IMR-90 (cell line): Measurements from ENCODE around the gene IL1A. TPM values are rescaled to one million over a fixed set of nuclear protein-coding genes. Genes with fewer than 3 reads are reported as not detected.

Experiments used
- ATAC-seq: fragments of 200-7000 bp; cut with Tn5 transposase; 2 replicates; pipeline ENCODE4 v1.9.1; 2020; ENCODE audit warnings: low read depth, mild to moderate bottlenecking, moderate library complexity
- BruUV-seq: library from RNA; stranded (reverse); fragments of 400-500 nt; replicated peaks from 2 replicates; lab custom pipeline; 2021; lab: Mats Ljungman, UMichigan
- CTCF ChIA-PET: fragments of 300-600 bp; formaldehyde crosslinking; extraction: SDS; loops from one replicate; lab custom pipeline; 2021; ENCODE audit warnings: antibody characterized with exemption; lab: Yijun Ruan, JAX
- POLR2A ChIA-PET: fragments of 300-600 bp; sonication (Branson Sonifier 250); formaldehyde crosslinking; loops from one replicate; lab custom pipeline; 2022; ENCODE audit warnings: antibody characterized with exemption; ENCODE audit not compliant: unreplicated experiment; lab: Charles Lee
- DNase-seq: peaks from one replicate; pipeline ENCODE4 v3.0.0; 2013
- H2AFZ ChIP-seq: replicated peaks from 2 replicates; pipeline ENCODE3; 2013; ENCODE audit warnings: low read length, mild to moderate bottlenecking; ENCODE audit not compliant: poor library complexity
- H2AK5ac ChIP-seq: 2 replicates; pipeline ENCODE4 v1.6.1; 2013; ENCODE audit warnings: low read depth, low read length, inconsistent platforms
- H2AK9ac ChIP-seq: replicated peaks from 2 replicates; pipeline ENCODE3; 2013; ENCODE audit warnings: mild to moderate bottlenecking, low read depth, low read length, moderate library complexity; ENCODE audit not compliant: poor library complexity
- H2BK120ac ChIP-seq: 2 replicates; pipeline ENCODE4 v1.6.1; 2013; ENCODE audit warnings: low read depth, low read length, inconsistent platforms
- H2BK15ac ChIP-seq: 3 replicates; pipeline ENCODE4 v1.6.1; 2013; ENCODE audit warnings: low read depth, low read length, inconsistent platforms
- H2BK20ac ChIP-seq: 2 replicates; pipeline ENCODE4 v1.6.1; 2013; ENCODE audit warnings: low read depth, mild to moderate bottlenecking, inconsistent platforms, low read length, moderate library complexity
- H2BK5ac ChIP-seq: 2 replicates; pipeline ENCODE4 v1.6.1; 2013; ENCODE audit warnings: mild to moderate bottlenecking, low read depth, low read length, inconsistent platforms; ENCODE audit not compliant: poor library complexity, severe bottlenecking
- H3K14ac ChIP-seq: replicated peaks from 2 replicates; pipeline ENCODE4 v1.6.1; 2013; ENCODE audit warnings: low read depth, low read length, inconsistent platforms
- H3K18ac ChIP-seq: 2 replicates; pipeline ENCODE4 v1.6.1; 2013; ENCODE audit warnings: low read depth, low read length, control low read depth
- H3K23ac ChIP-seq: 2 replicates; pipeline ENCODE4 v1.6.1; 2013; ENCODE audit warnings: low read depth, low read length, inconsistent platforms
- H3K27ac ChIP-seq: 2 replicates; pipeline ENCODE4 v1.5.1; 2013; ENCODE audit warnings: mild to moderate bottlenecking, control low read depth, low read length; ENCODE audit not compliant: insufficient read depth
- H3K27me3 ChIP-seq: 2 replicates; pipeline ENCODE4 v1.6.1; 2013; ENCODE audit warnings: low read length; ENCODE audit not compliant: control insufficient read depth, insufficient read depth
- H3K36me3 ChIP-seq: 2 replicates; pipeline ENCODE4 v1.6.1; 2013; ENCODE audit warnings: low read length, mixed read lengths; ENCODE audit not compliant: control insufficient read depth, insufficient read depth
- H3K4ac ChIP-seq: 2 replicates; pipeline ENCODE4 v1.6.1; 2013; ENCODE audit warnings: low read depth, low read length, inconsistent platforms
- H3K4me1 ChIP-seq: 2 replicates; pipeline ENCODE4 v1.6.1; 2013; ENCODE audit warnings: low read length, mixed read lengths; ENCODE audit not compliant: control insufficient read depth, insufficient read depth
- H3K4me2 ChIP-seq: 2 replicates; pipeline ENCODE4 v1.6.1; 2013; ENCODE audit warnings: low read depth, mild to moderate bottlenecking, control low read depth, low read length, moderate library complexity
- H3K4me3 ChIP-seq: 2 replicates; pipeline ENCODE4 v1.5.1; 2013; ENCODE audit warnings: low read depth, mild to moderate bottlenecking, control low read depth, low read length, moderate library complexity; ENCODE audit not compliant: insufficient read depth
- H3K56ac ChIP-seq: 2 replicates; pipeline ENCODE4 v1.6.1; 2013; ENCODE audit warnings: low read length, inconsistent platforms; ENCODE audit not compliant: insufficient read depth; ENCODE audit errors: extremely low read depth
- H3K79me1 ChIP-seq, 2 experiments: 2 replicates each; pipeline ENCODE4 v1.6.1; 2013; ENCODE audit warnings: low read length in 2 of 2, inconsistent platforms in 1 of 2, low read depth in 1 of 2
- H3K9ac ChIP-seq: 2 replicates; pipeline ENCODE4 v1.6.1; 2013; ENCODE audit warnings: low read depth, low read length, control low read depth
- H3K9me1 ChIP-seq: 2 replicates; pipeline ENCODE4 v1.6.1; 2013; ENCODE audit warnings: low read length, inconsistent platforms; ENCODE audit not compliant: insufficient read depth
- H3K9me3 ChIP-seq: 2 replicates; pipeline ENCODE4 v1.6.1; 2013; ENCODE audit warnings: low read length; ENCODE audit not compliant: control insufficient read depth, insufficient read depth
- H4K20me1 ChIP-seq: 2 replicates; pipeline ENCODE4 v1.6.1; 2013; ENCODE audit warnings: low read length, inconsistent platforms; ENCODE audit not compliant: insufficient read depth
- H4K5ac ChIP-seq: 2 replicates; pipeline ENCODE4 v1.6.1; 2013; ENCODE audit warnings: mild to moderate bottlenecking, low read depth, low read length, control low read depth
- H4K8ac ChIP-seq, 2 experiments: 2 replicates each; pipeline ENCODE4 v1.6.1; 2013; ENCODE audit warnings: low read depth in 2 of 2, low read length in 2 of 2, control low read depth in 1 of 2, inconsistent platforms in 1 of 2
- H4K91ac ChIP-seq: 2 replicates; pipeline ENCODE4 v1.6.1; 2013; ENCODE audit warnings: low read depth, low read length, inconsistent platforms; ENCODE audit not compliant: insufficient read depth
- CEBPB ChIP-seq: IDR thresholded peaks from 2 replicates; pipeline ENCODE4 v1.6.1; 2012; ENCODE audit warnings: low read depth, low read length, improper control_type of control experiment
- dilution Hi-C: fragments of 300-500 bp; cut with HindIII; formaldehyde crosslinking; loops from one replicate; pipeline ENCODE4 v1.14.3; 2018; ENCODE audit warnings: low sequenced_read_pairs; ENCODE audit not compliant: unreplicated experiment
- in situ Hi-C: fragments of 300-500 bp; cut with MboI; formaldehyde crosslinking; loops from 3 replicates; pipeline ENCODE4 v1.14.3; 2019; ENCODE audit warnings: low sequenced_read_pairs, inconsistent platforms, mixed read lengths
- intact Hi-C: fragments of 100-400 bp; cut with micrococcal nuclease; formaldehyde crosslinking; loops from 2 replicates; pipeline ENCODE4 v1.10.0; 2022
- polyA plus RNA-seq, 3 experiments: library from polyadenylated mRNA; depleted of rRNA; stranded (reverse); fragments of >200 nt; gene quantifications; 2 replicates each; pipeline ENCODE4 v1.2.3, GENCODE V29; 2012; ENCODE audit warnings: low replicate concordance in 1 of 3
- total RNA-seq: library from RNA; depleted of rRNA; stranded (reverse); fragments of >200 nt; gene quantifications from 2 replicates; pipeline ENCODE4 v1.2.3, GENCODE V29; 2012

IL1A gene
- total and polyA plus RNA-seq, 2 of the 4 experiments (the other 2 are of a cell fraction) = 0.48 to 1.1 TPM

GRCh38 chr2:112809112-112809511, 24.8 kb upstream of the IL1A start:
- intact Hi-C loops (no loop called here), in situ Hi-C loops (no loop called here), dilution Hi-C loops (no loop called here)
- DNase-seq = no peak
- no peak overlapping the region for H3K23ac ChIP-seq
- peaks cover 20% of the 10 kb centered on the region for H3K9me1 ChIP-seq
- ATAC-seq = no peak
- H2BK5ac ChIP-seq = no peak overlapping the region
- H2BK15ac ChIP-seq = no peak overlapping the region
- no peak overlapping the region for H2BK120ac ChIP-seq
- no peak overlapping the region for H3K18ac ChIP-seq
- H2BK20ac ChIP-seq = peak overlapping the region; percentile 57; the same call in 1 of the 2 replicates
- no peak overlapping the region for H4K5ac ChIP-seq
- no peak overlapping the region for H3K9ac ChIP-seq
- no peak overlapping the region for H4K91ac ChIP-seq
- H3K27ac ChIP-seq = no peak overlapping the region
- no peak overlapping the region for H3K4ac ChIP-seq
- no peak overlapping the region for H4K8ac ChIP-seq
- H4K20me1 ChIP-seq = no peaks in the 10 kb centered on the region
- no peak overlapping the region for H3K14ac ChIP-seq
- ChIA-PET POLR2A (no interaction called here), CTCF (interaction anchor here (0.7 kb wide), 1 partner anchor 26 kb away, joined by 3 read pairs; no protein-coding TSS in a partner anchor)
- no peak overlapping the region for H2AK5ac ChIP-seq
- no peak overlapping the region for H3K4me2 ChIP-seq
- H2AK9ac ChIP-seq = no peak overlapping the region
- no peak overlapping the region for H3K56ac ChIP-seq
- no peaks in the 10 kb centered on the region for H3K36me3 ChIP-seq
- H2AFZ ChIP-seq = no peak overlapping the region
- H3K4me1 ChIP-seq = peaks cover 14% of the 10 kb centered on the region
- peaks cover 4 to 14% of the 10 kb centered on the region in 2 experiments; a peak in 3 of 4 replicates for H3K79me1 ChIP-seq
- H3K27me3 ChIP-seq = no peaks in the 10 kb centered on the region
- no peaks in the 10 kb centered on the region for H3K9me3 ChIP-seq
- BruUV-seq = no TSS peak
- H3K4me3 ChIP-seq = no peak overlapping the region
- no peak for TF ChIP-seq CEBPB
